ENCODE results near the gene CACNA1A. TPM values are rescaled to one million over a fixed set of nuclear protein-coding genes. Genes with fewer than 3 reads are reported as not detected.

The CACNA1A gene
- total RNA-seq, 1 donor from 2014 or later: 43.0 TPM

DNA sequence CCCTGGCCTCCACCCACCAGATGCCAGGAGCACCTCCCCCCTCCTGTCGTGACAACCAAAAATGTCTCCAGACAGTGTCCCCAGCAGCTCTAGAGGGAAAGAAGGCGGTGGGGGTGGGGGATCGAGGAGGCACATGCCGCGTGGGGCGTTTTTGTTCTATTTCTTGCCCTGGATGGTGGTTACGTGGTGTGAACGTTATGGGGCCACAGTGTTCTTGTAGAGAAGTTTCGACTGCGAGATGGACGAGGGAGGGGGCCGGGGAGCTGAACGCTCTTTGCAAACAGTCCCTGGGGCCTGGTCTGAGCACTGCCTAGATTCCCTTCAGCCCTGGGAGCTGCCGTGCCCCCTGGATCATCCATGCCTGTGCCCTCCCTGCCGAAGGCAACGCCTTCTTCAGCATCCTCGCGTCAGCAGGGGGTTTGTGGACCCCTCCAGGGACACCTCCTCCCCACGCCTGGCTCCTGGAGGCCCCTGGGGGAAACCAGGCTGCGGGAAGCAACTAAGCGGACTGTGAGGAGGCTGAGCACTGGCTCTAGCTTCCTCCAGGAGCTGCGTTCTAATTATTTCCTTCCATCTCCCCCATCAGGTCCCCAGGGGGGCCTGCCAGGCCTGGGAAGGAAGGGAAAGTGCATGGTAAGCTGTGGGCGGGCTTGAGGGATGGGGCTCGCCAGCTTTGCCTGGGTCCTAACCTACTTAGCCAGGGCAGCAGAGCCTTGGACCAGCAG is 224.6 kb downstream of the CACNA1A start:
- Mint-ChIP-seq H3K9me3 (ENCODE audit: low read depth) (no peaks in the 10 kb centered on the region), H3K27ac (no peak overlapping the region), H3K27me3 (peaks cover 4% of the 10 kb centered on the region), H3K4me3 (ENCODE audit: low read depth) (no peak overlapping the region), H3K4me1 (ENCODE audit: low read depth) (no peaks in the 10 kb centered on the region), H3K36me3 (ENCODE audit: insufficient read depth) (no peaks in the 10 kb centered on the region)
- TF ChIP-seq, protein P1, sequence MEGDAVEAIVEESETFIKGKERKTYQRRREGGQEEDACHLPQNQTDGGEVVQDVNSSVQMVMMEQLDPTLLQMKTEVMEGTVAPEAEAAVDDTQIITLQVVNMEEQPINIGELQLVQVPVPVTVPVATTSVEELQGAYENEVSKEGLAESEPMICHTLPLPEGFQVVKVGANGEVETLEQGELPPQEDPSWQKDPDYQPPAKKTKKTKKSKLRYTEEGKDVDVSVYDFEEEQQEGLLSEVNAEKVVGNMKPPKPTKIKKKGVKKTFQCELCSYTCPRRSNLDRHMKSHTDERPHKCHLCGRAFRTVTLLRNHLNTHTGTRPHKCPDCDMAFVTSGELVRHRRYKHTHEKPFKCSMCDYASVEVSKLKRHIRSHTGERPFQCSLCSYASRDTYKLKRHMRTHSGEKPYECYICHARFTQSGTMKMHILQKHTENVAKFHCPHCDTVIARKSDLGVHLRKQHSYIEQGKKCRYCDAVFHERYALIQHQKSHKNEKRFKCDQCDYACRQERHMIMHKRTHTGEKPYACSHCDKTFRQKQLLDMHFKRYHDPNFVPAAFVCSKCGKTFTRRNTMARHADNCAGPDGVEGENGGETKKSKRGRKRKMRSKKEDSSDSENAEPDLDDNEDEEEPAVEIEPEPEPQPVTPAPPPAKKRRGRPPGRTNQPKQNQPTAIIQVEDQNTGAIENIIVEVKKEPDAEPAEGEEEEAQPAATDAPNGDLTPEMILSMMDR (IDR thresholded peaks at IDR 0.05; ENCODE audit: unreplicated experiment): no peak
- DNase-seq (ENCODE audit: low spot score, unreplicated experiment): no peak

DNA sequence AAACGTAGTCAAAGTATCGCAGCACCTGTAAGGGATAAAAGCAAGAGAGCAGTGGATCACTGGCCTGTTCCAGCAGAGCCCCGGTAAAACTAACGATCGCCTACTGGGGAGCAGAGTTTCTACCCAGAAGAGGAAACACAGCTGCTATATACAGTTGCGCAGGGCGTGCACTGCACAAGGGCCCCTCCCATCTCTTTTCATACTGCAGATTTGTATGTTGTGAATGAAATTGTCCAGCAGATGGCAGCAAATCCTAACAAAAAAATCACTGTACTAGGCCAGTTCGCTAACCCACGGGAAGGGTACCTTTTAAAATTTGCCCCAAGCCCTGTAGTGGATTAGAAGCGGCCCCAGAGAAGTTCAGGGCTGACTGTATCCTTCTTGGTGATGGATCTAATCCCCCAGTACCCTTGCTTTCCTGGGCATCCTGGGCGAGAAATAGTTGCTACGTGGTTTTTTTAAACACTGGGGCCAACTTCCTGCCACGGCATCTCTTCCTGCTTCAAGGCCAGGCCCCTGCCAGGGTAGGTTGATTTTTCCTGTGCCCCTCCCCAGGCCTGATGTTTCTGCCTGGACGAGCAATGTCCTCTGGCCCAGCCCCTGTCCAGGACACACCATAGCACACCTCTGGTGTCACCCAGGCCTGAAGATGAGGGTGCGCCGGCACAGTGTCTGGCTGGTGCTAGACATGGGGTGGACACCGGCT is 229.0 kb downstream of the CACNA1A start:
- Mint-ChIP-seq H3K4me1 (ENCODE audit: low read depth) (no peaks in the 10 kb centered on the region), H3K36me3 (ENCODE audit: insufficient read depth) (no peaks in the 10 kb centered on the region), H3K4me3 (ENCODE audit: low read depth) (no peak overlapping the region), H3K27ac (no peak overlapping the region), H3K27me3 (peaks cover 7% of the 10 kb centered on the region), H3K9me3 (ENCODE audit: low read depth) (no peaks in the 10 kb centered on the region)
- peak; percentile 49 for DNase-seq (ENCODE audit: low spot score, unreplicated experiment)
- TF ChIP-seq, protein P1 (IDR thresholded peaks at IDR 0.05; ENCODE audit: unreplicated experiment): peak; percentile 72

DNA sequence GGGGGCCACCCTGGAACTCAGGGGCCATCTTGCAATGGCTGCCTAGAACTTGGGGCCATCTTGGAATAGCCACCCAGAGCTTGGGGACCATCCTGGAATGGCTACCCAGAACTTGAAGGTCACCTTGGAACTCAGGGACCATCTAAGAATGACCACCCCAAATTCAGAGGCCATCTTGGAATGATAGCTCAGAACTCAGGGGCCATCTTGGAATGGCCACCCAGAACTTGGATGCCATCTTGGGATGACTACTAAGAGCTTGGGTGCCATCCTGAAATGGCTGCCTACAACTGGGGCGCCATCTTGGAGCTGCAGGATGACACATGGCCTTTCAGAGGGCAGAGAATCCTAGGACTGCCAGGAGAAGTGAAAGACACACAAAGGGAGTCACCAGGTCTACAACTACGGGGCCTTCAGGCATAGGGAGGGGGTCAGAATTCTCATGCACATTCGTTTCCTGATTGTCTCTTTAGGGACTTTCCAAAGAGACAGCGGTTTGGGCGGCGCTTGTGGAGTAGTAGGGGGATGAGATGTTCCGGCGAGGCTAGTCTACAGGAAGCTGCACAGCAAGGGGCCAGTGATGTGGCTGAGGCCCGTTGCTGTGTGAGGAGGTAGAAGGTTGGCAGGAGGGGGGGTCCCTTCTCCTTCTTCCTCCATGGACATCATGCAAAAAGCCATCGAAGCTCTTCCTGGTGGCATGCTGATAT is 231.1 kb downstream of the CACNA1A start:
- H3K27me3 Mint-ChIP-seq: peaks cover 7% of the 10 kb centered on the region
- no peaks in the 10 kb centered on the region for H3K36me3 Mint-ChIP-seq (ENCODE audit: insufficient read depth)
- no peak overlapping the region for H3K4me3 Mint-ChIP-seq (ENCODE audit: low read depth)
- TF ChIP-seq, protein P1 (IDR thresholded peaks at IDR 0.05; ENCODE audit: unreplicated experiment): no peak
- H3K4me1 Mint-ChIP-seq (ENCODE audit: low read depth): no peaks in the 10 kb centered on the region
- DNase-seq (ENCODE audit: low spot score, unreplicated experiment): no peak
- H3K9me3 Mint-ChIP-seq (ENCODE audit: low read depth): no peaks in the 10 kb centered on the region
- no peak overlapping the region for H3K27ac Mint-ChIP-seq

DNA sequence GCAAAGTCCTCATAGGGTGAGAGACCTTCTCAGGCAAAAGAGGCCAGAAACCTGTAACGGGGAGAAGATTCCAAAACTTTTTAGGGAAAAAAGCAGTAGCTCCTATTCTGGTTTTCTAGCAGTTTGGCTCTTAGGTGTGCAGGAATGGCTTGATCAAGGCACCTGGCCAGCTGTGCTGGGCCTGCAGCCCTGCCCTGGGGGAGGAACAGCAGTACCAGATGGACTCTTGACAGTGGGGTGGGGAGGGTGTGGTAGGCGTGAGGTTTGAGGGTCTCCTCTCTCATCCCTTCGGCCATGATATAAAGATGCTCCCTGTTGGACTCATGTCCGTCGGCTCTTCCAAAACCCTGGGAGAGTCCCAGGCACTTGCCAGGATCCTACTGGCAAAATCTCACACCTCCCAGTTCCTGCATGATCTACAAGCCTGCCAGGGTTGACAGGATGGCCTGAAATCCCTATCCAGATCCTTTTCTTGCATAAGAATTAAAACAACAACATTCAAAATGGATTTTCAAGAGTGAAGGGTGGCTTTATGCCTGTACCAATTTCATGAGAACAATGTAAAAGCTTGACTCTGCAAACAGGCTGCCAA is 235.7 kb downstream of the CACNA1A start:
- no peaks in the 10 kb centered on the region for H3K4me1 Mint-ChIP-seq (ENCODE audit: low read depth)

More for the DNA sequence above, 235.7 kb downstream of the CACNA1A start:
- TF ChIP-seq, protein P1 (IDR thresholded peaks at IDR 0.05; ENCODE audit: unreplicated experiment): no peak
- Mint-ChIP-seq H3K27me3 (peaks cover under 1% of the 10 kb centered on the region), H3K36me3 (ENCODE audit: insufficient read depth) (no peaks in the 10 kb centered on the region), H3K27ac (no peak overlapping the region), H3K4me3 (ENCODE audit: low read depth) (no peak overlapping the region), H3K9me3 (ENCODE audit: low read depth) (no peaks in the 10 kb centered on the region)
- no peak for DNase-seq (ENCODE audit: low spot score, unreplicated experiment)

Data from progenitor cell of endocrine pancreas (in vitro differentiated cells).